CD4-positive, alpha-beta T cell treated with Interleukin-15 for 4 hours (primary cell): Measurements from ENCODE around the gene DYRK1A.
A peak's percentile ranks its signal among the peaks of the same experiment; 100 is the strongest.

Source experiments
- DNase-seq: peaks from one replicate; pipeline ENCODE4 v3.0.0-alpha.2; 2020; ENCODE audit warnings: low spot score

The DYRK1A gene

GRCh38 chr21:37365517-37366481 lies 774 bp upstream of the DYRK1A start:
- peak; percentile 53 for DNase-seq

- DNase-seq: no peak
Measured at GRCh38 chr21:37367336-37367702, 746 bp downstream of the DYRK1A start.

GRCh38 chr21:37367703-37368540 lies 1.3 kb downstream of the DYRK1A start:
- peak; percentile 41 for DNase-seq

- DNase-seq: peak; percentile 43
Measured at GRCh38 chr21:37368541-37369279, 2.1 kb downstream of the DYRK1A start.

- no peak for DNase-seq
Measured at GRCh38 chr21:37369307-37369854, 2.8 kb downstream of the DYRK1A start.

- DNase-seq: peak; percentile 34
Measured at GRCh38 chr21:37370152-37371040, 3.8 kb downstream of the DYRK1A start.

- no peak for DNase-seq
Measured at GRCh38 chr21:37371041-37371397, 4.4 kb downstream of the DYRK1A start.

- DNase-seq: no peak
Measured at GRCh38 chr21:37372127-37372731, 5.7 kb downstream of the DYRK1A start.

GRCh38 chr21:37372951-37373350 lies 6.4 kb downstream of the DYRK1A start:
- no peak for DNase-seq

- no peak for DNase-seq
Measured at GRCh38 chr21:37373539-37373938, 7.0 kb downstream of the DYRK1A start.

- no peak for DNase-seq
Measured at GRCh38 chr21:37374027-37374426, 7.5 kb downstream of the DYRK1A start.

- no peak for DNase-seq
Measured at GRCh38 chr21:37375866-37376574, 9.4 kb downstream of the DYRK1A start.

- no peak for DNase-seq
Measured at GRCh38 chr21:37378700-37379139, 12.1 kb downstream of the DYRK1A start.

- DNase-seq: no peak
Measured at GRCh38 chr21:37380349-37381323, 14.1 kb downstream of the DYRK1A start.

- DNase-seq: no peak
Measured at GRCh38 chr21:37381883-37382585, 15.5 kb downstream of the DYRK1A start.

- no peak for DNase-seq
Measured at GRCh38 chr21:37383086-37383485, 16.5 kb downstream of the DYRK1A start.

GRCh38 chr21:37383784-37384311 lies 17.3 kb downstream of the DYRK1A start:
- no peak for DNase-seq

- no peak for DNase-seq
Measured at GRCh38 chr21:37384416-37384815, 17.8 kb downstream of the DYRK1A start.
